DND-41 (cell line): Measurements from ENCODE around the gene PRR5.

Experiments used
- ATAC-seq: fragments of 200-7000 bp; cut with Tn5 transposase; 3 replicates; pipeline ENCODE4 v1.9.1; 2021; ENCODE audit warnings: low read depth; ENCODE audit not compliant: insufficient read depth
- DNase-seq: peaks from one replicate; pipeline ENCODE4 v3.0.0-alpha.2; 2020
- H2AFZ ChIP-seq: 2 replicates; pipeline ENCODE4 v1.6.0; 2012; ENCODE audit warnings: low read depth, low read length
- H3K27ac ChIP-seq: 2 replicates; pipeline ENCODE4 v1.5.1; 2012; ENCODE audit warnings: low read length, inconsistent platforms
- H3K27me3 ChIP-seq: fragments of 200-600 bp; sonication (generic); 2 replicates; pipeline ENCODE4 v1.6.0; 2012; ENCODE audit warnings: low read length, mild to moderate bottlenecking, inconsistent platforms; ENCODE audit not compliant: insufficient read depth, poor library complexity
- H3K36me3 ChIP-seq: 2 replicates; pipeline ENCODE4 v1.5.1; 2012; ENCODE audit warnings: low read length, inconsistent platforms; ENCODE audit not compliant: insufficient read depth
- H3K4me1 ChIP-seq: 2 replicates; pipeline ENCODE4 v1.5.1; 2012; ENCODE audit warnings: mild to moderate bottlenecking, low read length; ENCODE audit not compliant: insufficient read depth
- H3K4me2 ChIP-seq: 2 replicates; pipeline ENCODE4 v1.6.0; 2012; ENCODE audit warnings: mild to moderate bottlenecking, moderate library complexity, low read length, inconsistent platforms; ENCODE audit not compliant: insufficient read depth
- H3K4me3 ChIP-seq, 2 experiments: fragments of 200-600 bp in 1 of 2; shearing (Covaris generic) in 1 of 2; 2 replicates each; pipeline ENCODE4 v1.5.1; 2012 to 2016; ENCODE audit warnings: inconsistent platforms in 2 of 2, low read length in 2 of 2, mild to moderate bottlenecking in 2 of 2, low read depth in 1 of 2, moderate library complexity in 1 of 2
- H3K79me2 ChIP-seq: 2 replicates; pipeline ENCODE4 v1.6.0; 2012; ENCODE audit warnings: low read length, inconsistent platforms; ENCODE audit not compliant: insufficient read depth
- H3K9ac ChIP-seq: 2 replicates; pipeline ENCODE4 v1.6.0; 2012; ENCODE audit warnings: low read depth, mild to moderate bottlenecking, inconsistent platforms, low read length, moderate library complexity
- H3K9me3 ChIP-seq: 2 replicates; pipeline ENCODE4 v1.5.1; 2012; ENCODE audit warnings: low read length, moderate library complexity, mild to moderate bottlenecking, inconsistent platforms; ENCODE audit not compliant: insufficient read depth, severe bottlenecking
- H4K20me1 ChIP-seq: 2 replicates; pipeline ENCODE4 v1.6.0; 2012; ENCODE audit warnings: low read length; ENCODE audit not compliant: insufficient read depth
- CTCF ChIP-seq: IDR thresholded peaks from 2 replicates; pipeline ENCODE4 v1.5.1; 2012; ENCODE audit warnings: borderline replicate concordance, low read length, moderate library complexity, mild to moderate bottlenecking; ENCODE audit not compliant: poor library complexity, severe bottlenecking; ENCODE audit errors: extremely low read depth
- EZH2 ChIP-seq: IDR thresholded peaks from 3 replicates; pipeline ENCODE4 v1.6.1; 2012; ENCODE audit warnings: borderline replicate concordance, low read depth, mild to moderate bottlenecking, moderate library complexity, low read length, inconsistent platforms; ENCODE audit not compliant: severe bottlenecking

Gene PRR5

GRCh38 chr22:44663256-44663999 lies 38.6 kb upstream of the PRR5 start:
- peak; percentile 41 for DNase-seq
- no peaks in the 10 kb centered on the region for H3K27me3 ChIP-seq
- no peak overlapping the region for H3K9ac ChIP-seq
- 0 out of 2 replicates have a peak, but pooled peaks cover 3% of the 10 kb centered on the region for H4K20me1 ChIP-seq
- no peak overlapping the region for H3K4me3 ChIP-seq
- no peaks in the 10 kb centered on the region for H3K9me3 ChIP-seq
- peaks cover 4% of the 10 kb centered on the region; the same call in 1 of the 2 replicates for H3K4me1 ChIP-seq
- no peak overlapping the region for H3K27ac ChIP-seq
- peak; percentile 23 for ATAC-seq
- no peak overlapping the region for H2AFZ ChIP-seq
- H3K79me2 ChIP-seq: no peaks in the 10 kb centered on the region
- H3K4me2 ChIP-seq: no peak overlapping the region
- H3K36me3 ChIP-seq: no peaks in the 10 kb centered on the region
- TF ChIP-seq EZH2: no peak
- TF ChIP-seq CTCF: no peak

- peak; percentile 92 for ATAC-seq
- Histone ChIP-seq H4K20me1 (0 out of 2 replicates have a peak, but pooled peaks cover 3% of the 10 kb centered on the region), H2AFZ (no peak overlapping the region), H3K27me3 (no peaks in the 10 kb centered on the region), H3K79me2 (no peaks in the 10 kb centered on the region), H3K36me3 (no peaks in the 10 kb centered on the region), H3K4me3 (no peak overlapping the region), H3K27ac (no peak overlapping the region), H3K9me3 (no peaks in the 10 kb centered on the region), H3K9ac (no peak overlapping the region), H3K4me2 (no peak overlapping the region), H3K4me1 (peaks cover 4% of the 10 kb centered on the region; the same call in 1 of the 2 replicates)
- DNase-seq: peak; percentile 77
- no peak for TF ChIP-seq CTCF
- no peak for TF ChIP-seq EZH2
Observed at GRCh38 chr22:44664149-44664548, 37.9 kb upstream of the PRR5 start.

- ATAC-seq (no peak), DNase-seq (no peak)
- Histone ChIP-seq H2AFZ (no peak overlapping the region), H3K4me1 (peaks cover 4% of the 10 kb centered on the region; the same call in 1 of the 2 replicates), H3K9me3 (no peaks in the 10 kb centered on the region), H3K27me3 (no peaks in the 10 kb centered on the region), H3K4me2 (no peak overlapping the region), H3K36me3 (no peaks in the 10 kb centered on the region), H3K27ac (no peak overlapping the region), H3K79me2 (no peaks in the 10 kb centered on the region), H3K9ac (no peak overlapping the region), H3K4me3 (no peak overlapping the region), H4K20me1 (0 out of 2 replicates have a peak, but pooled peaks cover 1% of the 10 kb centered on the region)
- TF ChIP-seq EZH2 (no peak), CTCF (no peak)
Observed at GRCh38 chr22:44665115-44665514, 36.9 kb upstream of the PRR5 start.

GRCh38 chr22:44666207-44666585 lies 35.8 kb upstream of the PRR5 start:
- Histone ChIP-seq H3K4me3 (no peak overlapping the region), H3K27ac (no peak overlapping the region), H3K79me2 (no peaks in the 10 kb centered on the region), H3K4me2 (no peak overlapping the region), H4K20me1 (no peaks in the 10 kb centered on the region), H2AFZ (no peak overlapping the region), H3K36me3 (no peaks in the 10 kb centered on the region), H3K27me3 (no peaks in the 10 kb centered on the region), H3K9me3 (no peaks in the 10 kb centered on the region), H3K4me1 (peaks cover 4% of the 10 kb centered on the region; the same call in 1 of the 2 replicates), H3K9ac (no peak overlapping the region)
- no peak for ATAC-seq
- DNase-seq: no peak
- TF ChIP-seq EZH2: no peak
- TF ChIP-seq CTCF: no peak
